DMS53 treated with DMSO at 0.1 percent for 48 hours (cell line): ENCODE results near the gene FLT3.
"Not testable (repeated sequence)": the region's sequence is repeated elsewhere in the genome, so short reads cannot be mapped to it uniquely, and the experiment has no call there.

ENCODE experiments used
- DNase-seq: peaks from one replicate; lab custom pipeline; 2025; ENCODE audit not compliant: unreplicated experiment; lab: John Stamatoyannopoulos, UW

Gene FLT3

DNA sequence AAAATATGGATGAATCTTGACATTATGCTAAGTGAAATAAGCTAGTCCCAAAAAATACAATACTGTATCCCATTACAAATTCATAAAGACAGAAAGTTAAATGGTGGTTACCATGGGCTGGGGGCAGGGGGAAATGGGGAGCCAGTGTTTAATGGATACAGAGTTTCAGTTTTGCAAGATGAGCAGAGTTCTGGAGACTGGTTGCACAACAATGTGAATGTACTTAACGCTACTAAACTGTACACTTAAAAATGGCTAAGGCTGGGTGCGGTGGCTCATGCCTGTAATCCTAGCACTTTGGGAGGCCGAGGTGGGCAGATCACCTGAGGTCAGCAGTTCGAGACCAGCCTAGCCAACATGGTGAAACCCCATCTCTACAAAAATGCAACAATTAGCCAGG lies 1.5 kb upstream of the FLT3 start:
- not testable (repeated sequence) for DNase-seq

DNA sequence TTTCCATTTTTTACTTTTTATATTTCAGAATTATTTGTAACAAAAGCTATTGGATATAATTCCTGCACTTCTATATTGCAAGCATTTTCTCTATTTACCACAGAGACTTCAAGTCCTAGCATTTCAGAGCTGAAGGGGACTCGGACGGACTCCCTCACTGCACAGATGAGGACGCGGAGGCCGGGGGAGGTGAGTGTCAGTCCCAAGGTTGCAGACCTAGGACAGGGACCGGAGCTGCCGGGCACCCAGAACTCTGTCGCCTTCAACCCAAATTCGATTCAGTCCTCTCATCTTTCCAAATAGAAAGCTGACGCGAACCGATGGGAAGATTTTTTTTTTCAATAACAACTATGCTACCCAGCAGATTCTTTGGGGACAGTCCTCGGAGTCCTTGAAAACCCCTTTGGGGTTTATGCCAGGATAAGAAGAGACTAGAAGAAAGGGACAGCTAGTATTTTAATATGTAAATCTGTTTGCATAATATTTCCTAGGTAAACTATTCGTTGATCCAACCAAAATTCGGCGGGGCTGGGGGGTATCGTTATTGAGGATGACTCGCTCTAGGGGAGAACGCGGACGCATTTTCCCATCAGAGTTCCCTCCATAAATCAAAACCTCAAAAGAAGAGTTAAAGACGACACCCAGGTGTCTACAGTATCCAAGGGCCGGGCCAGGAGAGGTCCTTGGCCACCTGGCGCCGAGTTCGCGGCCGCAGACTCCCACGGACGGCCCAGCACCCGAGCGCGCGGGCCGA lies 803 bp downstream of the FLT3 start:
- no peak for DNase-seq

GRCh38 chr13:28097503-28097902 lies 2.9 kb downstream of the FLT3 start:
- no peak for DNase-seq

- DNase-seq, result no peak
These were observed 6.1 kb downstream of the FLT3 start for GRCh38 chr13:28094306-28094705.

DNA sequence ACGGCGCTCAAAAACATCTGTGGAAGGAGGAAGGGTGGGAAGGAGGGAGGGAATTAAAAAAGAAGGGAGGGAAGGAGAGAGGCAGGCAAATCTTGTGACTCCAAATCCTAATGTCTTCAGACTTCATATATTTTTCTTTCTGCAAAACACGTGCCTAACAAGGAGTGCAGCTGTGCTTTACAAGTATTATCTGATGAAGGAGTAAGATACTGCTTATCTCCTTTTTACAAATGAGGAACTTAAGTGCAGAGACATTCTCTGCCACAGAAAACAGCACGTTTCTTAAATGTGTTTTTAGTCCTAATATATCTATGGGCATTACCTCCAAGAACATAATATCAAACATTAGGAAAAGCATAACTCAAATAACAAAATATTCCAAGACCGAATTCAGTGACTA lies 6.5 kb downstream of the FLT3 start:
- no peak for DNase-seq

DNA sequence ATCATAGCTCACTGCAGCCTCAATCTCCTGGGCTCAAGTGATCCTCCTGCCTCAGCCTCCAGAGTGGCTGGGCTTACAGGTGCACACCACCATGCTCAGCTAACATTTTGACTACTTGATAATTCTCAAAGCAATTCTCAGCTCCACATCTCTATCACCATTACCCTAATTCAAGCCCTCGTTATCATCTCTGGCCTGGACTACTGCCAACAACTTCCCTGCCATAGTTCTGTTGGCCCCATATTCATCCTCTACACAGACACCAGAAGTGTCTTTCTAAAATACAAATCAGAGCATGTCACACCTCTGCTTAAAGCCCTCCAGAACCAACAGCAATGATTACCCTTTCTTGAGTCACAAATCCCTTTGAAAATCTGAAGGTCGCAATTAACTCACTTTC lies 7.9 kb downstream of the FLT3 start:
- no peak for DNase-seq

GRCh38 chr13:28089065-28089464 lies 11.3 kb downstream of the FLT3 start:
- peak; percentile 46 for DNase-seq

- DNase-seq, result not testable (repeated sequence)
These were observed 22.6 kb downstream of the FLT3 start for GRCh38 chr13:28077820-28078219.

DNA sequence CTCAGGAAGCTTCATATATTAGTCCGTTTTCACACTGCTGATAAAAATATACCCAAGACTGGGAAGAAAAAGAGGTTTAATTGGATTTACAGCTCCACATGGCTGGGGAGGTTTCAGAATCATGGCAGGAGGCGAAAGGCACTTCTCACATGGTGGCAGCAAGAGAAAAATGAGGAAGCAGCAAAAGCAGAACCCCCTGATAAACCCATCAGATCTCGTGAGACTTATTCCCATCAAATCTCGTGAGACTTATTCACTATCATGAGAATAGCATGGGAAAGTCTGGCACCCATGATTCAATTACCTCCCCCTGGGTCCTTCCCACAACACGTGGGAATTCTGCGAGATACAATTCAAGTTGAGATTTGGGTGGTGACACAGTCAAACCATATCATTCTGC lies 23.1 kb downstream of the FLT3 start:
- no peak for DNase-seq

GRCh38 chr13:28071424-28071823 lies 29.0 kb downstream of the FLT3 start:
- DNase-seq, result no peak

DNA sequence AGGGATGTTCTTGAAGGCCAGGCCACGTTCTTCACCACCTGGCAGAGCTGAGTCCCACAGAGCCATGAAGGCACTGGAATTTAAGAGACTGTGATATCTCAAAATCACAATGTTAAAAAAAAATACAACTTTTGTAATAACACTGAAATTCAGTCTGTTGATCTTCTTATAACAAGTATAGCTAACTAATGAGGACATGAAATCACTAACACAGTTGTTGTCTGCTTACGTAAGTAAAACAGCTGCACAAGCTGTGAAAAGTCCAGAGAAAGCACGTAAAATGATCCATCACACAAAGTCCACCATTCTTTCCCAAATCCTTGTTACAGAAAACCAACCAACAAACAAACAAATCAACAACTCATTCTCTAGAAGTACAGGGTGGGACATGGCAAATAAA lies 32.9 kb downstream of the FLT3 start:
- DNase-seq, result no peak

DNA sequence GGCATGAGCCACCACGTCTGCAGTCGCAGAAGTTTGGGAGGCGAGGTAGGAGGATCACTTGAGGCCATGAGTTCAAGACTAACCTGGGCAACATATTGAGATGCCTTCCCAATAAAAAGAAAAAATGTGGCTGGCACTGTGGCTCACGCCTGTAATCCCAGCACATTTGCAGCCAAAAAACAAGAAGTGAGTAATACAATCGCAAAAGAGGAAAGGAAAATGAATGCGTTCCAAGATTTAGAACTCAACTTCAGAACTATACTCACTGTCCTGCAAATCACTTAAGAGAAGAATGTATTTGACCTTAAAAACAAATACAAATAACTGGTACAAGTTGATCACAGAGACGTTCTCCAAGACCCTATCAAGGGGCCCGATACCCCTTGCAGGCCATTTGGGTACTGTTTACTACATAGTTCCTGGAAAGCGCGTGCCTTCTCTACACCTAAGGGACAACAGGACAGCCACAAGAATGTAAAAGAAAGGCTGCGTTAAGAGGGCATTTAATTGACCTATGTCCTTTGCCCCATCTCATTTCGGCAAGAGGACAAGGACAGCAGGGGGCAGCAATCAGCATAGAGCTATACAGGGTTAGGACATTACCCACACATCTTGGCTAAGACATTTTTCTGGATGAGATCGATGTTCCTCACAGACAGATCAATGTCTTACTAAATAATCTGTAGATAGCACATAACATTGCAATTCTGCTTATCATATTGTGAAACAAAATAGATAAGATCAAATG lies 41.3 kb downstream of the FLT3 start:
- DNase-seq, result peak; percentile 28

- DNase-seq, result no peak
These were observed 43.2 kb downstream of the FLT3 start for GRCh38 chr13:28056970-28057712.

- no peak for DNase-seq
These were observed 44.0 kb downstream of the FLT3 start for GRCh38 chr13:28056426-28056825.

DNA sequence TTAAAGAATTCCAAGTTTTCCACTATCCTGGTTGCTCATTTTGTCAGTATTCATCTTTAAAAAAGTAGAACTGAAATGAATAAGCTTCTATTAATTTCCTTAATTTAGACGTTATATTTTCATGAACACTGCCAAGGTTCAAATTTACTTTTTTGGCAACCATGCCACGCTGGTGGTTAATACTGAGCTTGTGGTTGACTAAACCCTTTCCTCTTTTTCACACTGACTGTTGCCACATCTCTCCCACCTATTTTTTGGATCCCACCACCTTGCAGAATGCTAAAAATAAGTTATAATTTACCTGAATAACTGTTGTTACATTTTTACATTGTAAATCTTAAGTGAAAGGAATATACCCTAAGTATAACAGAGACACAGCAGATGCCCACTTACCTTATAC lies 45.0 kb downstream of the FLT3 start:
- DNase-seq, result no peak

DNA sequence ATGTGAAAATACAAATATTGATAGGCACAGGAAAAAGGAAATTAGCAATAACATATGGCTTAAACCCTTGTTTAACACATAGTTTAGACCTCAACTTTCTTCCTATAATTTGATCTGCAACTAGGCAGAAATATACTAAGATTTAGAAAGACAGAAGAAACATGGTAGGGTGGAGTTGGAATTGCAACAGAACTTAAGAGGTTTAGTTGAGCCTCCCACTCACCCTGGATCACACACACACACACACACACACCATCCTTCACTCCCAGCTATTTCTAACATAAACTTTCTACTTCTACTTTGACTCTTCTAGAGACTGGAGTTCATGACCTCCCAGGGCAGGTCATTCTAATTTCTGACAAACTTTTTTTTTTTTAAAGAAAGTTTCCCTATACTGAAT lies 47.4 kb downstream of the FLT3 start:
- DNase-seq, result no peak

GRCh38 chr13:28049880-28050875 lies 50.2 kb downstream of the FLT3 start:
- peak; percentile 30 for DNase-seq

DNA sequence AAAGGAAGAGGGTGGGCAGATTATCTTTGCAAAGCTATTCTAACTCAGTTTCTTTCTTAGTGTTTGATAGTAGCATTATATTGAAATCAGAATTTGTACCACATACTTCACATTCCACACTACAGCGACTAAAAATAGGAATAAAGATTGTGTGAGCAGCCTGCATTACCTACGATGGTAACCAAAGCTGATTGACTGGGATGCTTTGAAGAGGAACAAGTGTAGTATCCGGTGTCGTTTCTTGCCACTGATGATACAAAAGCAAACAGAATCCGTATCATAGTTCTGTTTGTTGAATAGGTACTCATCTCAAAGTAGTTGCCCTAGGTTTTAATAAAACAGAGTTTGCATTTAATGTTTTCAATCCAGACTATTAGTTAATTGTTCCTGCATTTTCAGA lies 51.2 kb downstream of the FLT3 start:
- peak; percentile 74 for DNase-seq

- DNase-seq, result no peak
These were observed 51.6 kb downstream of the FLT3 start for GRCh38 chr13:28048768-28049167.

GRCh38 chr13:28047757-28048388 lies 52.5 kb downstream of the FLT3 start:
- no peak for DNase-seq
